NCI-H2196 (cell line): ENCODE measurements around the gene POLG.

Experiments used
- DNase-seq: peaks from one replicate; lab custom pipeline; 2025; ENCODE audit not compliant: unreplicated experiment; lab: John Stamatoyannopoulos, UW

POLG gene

GRCh38 chr15:89370120-89370977 lies 35.7 kb upstream of the POLG start:
- no peak for DNase-seq

- DNase-seq = no peak
These were observed 34.8 kb upstream of the POLG start for GRCh38 chr15:89369341-89369947.

- no peak for DNase-seq
These were observed 34.1 kb upstream of the POLG start for GRCh38 chr15:89368566-89369223.

GRCh38 chr15:89367485-89368451 lies 33.1 kb upstream of the POLG start:
- DNase-seq = peak; percentile 72

GRCh38 chr15:89366656-89367393 lies 32.2 kb upstream of the POLG start:
- no peak for DNase-seq

- peak; percentile 1 for DNase-seq
These were observed 30.9 kb upstream of the POLG start for GRCh38 chr15:89365462-89366065.

- peak; percentile 34 for DNase-seq
These were observed 30.3 kb upstream of the POLG start for GRCh38 chr15:89364741-89365450.

- peak; percentile 75 for DNase-seq
These were observed 29.7 kb upstream of the POLG start for GRCh38 chr15:89364341-89364740.

GRCh38 chr15:89363770-89364169 lies 29.1 kb upstream of the POLG start:
- no peak for DNase-seq

GRCh38 chr15:89363133-89363532 lies 28.5 kb upstream of the POLG start:
- DNase-seq = no peak

GRCh38 chr15:89362203-89363101 lies 27.8 kb upstream of the POLG start:
- DNase-seq = peak; percentile 33

- no peak for DNase-seq
These were observed 27.0 kb upstream of the POLG start for GRCh38 chr15:89361451-89362202.

- DNase-seq = no peak
These were observed 25.8 kb upstream of the POLG start for GRCh38 chr15:89360294-89360971.

GRCh38 chr15:89359471-89360293 lies 25.1 kb upstream of the POLG start:
- DNase-seq = no peak

- peak; percentile 65 for DNase-seq
These were observed 24.3 kb upstream of the POLG start for GRCh38 chr15:89358755-89359439.

GRCh38 chr15:89358435-89358754 lies 23.8 kb upstream of the POLG start:
- no peak for DNase-seq
